ENCODE measurements around the gene STYXL1. TPM values are rescaled to one million over a fixed set of nuclear protein-coding genes. Genes with fewer than 3 reads are reported as not detected.
A peak's percentile ranks its signal among the peaks of the same experiment; 100 is the strongest.

The STYXL1 gene
- total RNA-seq, 1 donor from 2014 or later = 41.8 TPM

DNA sequence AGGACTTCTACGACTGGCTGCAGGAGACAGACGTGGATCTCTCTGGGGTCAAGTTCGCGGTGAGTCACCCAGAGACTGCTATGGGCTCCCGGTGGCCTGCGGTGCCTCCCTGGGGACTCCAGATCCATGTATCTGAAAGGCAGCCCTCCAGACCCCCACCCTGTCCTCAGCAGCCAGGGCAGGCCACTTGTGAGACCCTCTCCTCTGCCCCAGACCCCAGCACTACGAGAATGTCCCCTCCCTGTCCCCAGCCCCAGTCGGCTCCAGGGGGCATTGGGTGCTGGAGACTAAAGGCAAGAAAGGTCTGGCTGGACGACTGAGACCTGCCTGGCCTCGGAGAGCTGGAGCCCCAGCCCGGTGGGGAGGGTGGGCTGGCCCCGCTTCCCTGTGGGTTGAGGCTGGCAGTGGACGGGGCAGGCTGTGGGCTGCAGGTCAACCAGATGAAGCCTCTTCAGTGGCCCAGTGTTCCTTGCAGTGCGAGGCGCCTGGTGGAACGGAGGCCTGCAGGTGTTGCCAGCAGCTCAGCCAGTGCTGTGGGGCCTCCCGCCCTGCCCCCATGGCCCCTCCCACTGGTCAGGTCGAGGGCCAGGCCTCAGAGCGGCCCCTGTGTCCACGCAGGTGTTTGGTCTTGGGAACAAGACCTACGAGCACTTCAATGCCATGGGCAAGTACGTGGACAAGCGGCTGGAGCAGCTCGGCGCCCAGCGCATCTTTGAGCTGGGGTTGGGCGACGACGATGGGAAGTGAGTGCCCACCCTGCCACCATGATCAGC lies 67.2 kb downstream of the STYXL1 start:
- DNase-seq = no peak
- peaks cover 3% of the 10 kb centered on the region for H3K4me1 Mint-ChIP-seq (ENCODE audit: low read depth, unreplicated experiment)
- peaks cover 3% of the 10 kb centered on the region for H3K9me3 Mint-ChIP-seq (ENCODE audit: unreplicated experiment)
- no peaks in the 10 kb centered on the region for H3K36me3 Mint-ChIP-seq (ENCODE audit: unreplicated experiment)
- no peak overlapping the region for H3K27ac Mint-ChIP-seq (ENCODE audit: unreplicated experiment)
- TF ChIP-seq, protein P1, sequence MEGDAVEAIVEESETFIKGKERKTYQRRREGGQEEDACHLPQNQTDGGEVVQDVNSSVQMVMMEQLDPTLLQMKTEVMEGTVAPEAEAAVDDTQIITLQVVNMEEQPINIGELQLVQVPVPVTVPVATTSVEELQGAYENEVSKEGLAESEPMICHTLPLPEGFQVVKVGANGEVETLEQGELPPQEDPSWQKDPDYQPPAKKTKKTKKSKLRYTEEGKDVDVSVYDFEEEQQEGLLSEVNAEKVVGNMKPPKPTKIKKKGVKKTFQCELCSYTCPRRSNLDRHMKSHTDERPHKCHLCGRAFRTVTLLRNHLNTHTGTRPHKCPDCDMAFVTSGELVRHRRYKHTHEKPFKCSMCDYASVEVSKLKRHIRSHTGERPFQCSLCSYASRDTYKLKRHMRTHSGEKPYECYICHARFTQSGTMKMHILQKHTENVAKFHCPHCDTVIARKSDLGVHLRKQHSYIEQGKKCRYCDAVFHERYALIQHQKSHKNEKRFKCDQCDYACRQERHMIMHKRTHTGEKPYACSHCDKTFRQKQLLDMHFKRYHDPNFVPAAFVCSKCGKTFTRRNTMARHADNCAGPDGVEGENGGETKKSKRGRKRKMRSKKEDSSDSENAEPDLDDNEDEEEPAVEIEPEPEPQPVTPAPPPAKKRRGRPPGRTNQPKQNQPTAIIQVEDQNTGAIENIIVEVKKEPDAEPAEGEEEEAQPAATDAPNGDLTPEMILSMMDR (IDR thresholded peaks at IDR 0.05; ENCODE audit: partially characterized antibody, unreplicated experiment) = no peak
- peaks cover 1% of the 10 kb centered on the region for H3K27me3 Mint-ChIP-seq (ENCODE audit: unreplicated experiment)
- H3K4me3 Mint-ChIP-seq (ENCODE audit: unreplicated experiment) = no peak overlapping the region

DNA sequence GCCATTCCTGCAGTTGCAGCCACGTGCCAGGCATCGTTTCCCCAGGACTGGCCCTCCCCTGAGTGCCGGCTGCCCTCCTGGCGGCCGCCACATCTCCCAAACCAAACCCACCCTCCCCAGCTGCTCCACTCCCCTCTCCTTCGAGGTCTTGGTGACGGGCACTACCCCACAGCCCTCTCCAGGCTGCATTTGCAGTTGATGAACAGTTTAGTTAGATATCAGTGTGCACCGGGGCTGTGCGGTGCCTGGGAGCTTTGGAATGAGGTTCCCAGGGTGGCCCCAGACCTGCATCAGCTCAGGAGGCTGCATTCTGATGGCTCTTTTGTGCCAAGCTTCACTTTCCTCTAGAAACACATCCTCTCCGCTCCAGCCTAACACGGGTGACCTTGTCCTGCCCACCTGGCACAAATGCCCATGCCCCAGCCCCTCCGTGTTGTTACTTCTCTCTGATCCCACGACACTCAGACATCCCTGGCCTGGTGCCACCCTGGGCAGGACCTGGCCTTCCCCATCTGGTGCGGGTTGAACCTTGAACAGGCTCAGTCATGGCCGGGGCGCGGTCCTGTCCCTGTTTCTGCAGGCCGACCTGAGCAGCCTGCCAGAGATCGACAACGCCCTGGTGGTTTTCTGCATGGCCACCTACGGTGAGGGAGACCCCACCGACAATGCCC lies 67.9 kb downstream of the STYXL1 start:
- peaks cover 3% of the 10 kb centered on the region for H3K9me3 Mint-ChIP-seq (ENCODE audit: unreplicated experiment)
- peaks cover 3% of the 10 kb centered on the region for H3K4me1 Mint-ChIP-seq (ENCODE audit: low read depth, unreplicated experiment)
- no peak for DNase-seq
- no peaks in the 10 kb centered on the region for H3K36me3 Mint-ChIP-seq (ENCODE audit: unreplicated experiment)
- TF ChIP-seq, protein P1 (IDR thresholded peaks at IDR 0.05; ENCODE audit: partially characterized antibody, unreplicated experiment) = no peak
- H3K4me3 Mint-ChIP-seq (ENCODE audit: unreplicated experiment) = no peak overlapping the region
- peaks cover 1% of the 10 kb centered on the region for H3K27me3 Mint-ChIP-seq (ENCODE audit: unreplicated experiment)
- no peak overlapping the region for H3K27ac Mint-ChIP-seq (ENCODE audit: unreplicated experiment)

DNA sequence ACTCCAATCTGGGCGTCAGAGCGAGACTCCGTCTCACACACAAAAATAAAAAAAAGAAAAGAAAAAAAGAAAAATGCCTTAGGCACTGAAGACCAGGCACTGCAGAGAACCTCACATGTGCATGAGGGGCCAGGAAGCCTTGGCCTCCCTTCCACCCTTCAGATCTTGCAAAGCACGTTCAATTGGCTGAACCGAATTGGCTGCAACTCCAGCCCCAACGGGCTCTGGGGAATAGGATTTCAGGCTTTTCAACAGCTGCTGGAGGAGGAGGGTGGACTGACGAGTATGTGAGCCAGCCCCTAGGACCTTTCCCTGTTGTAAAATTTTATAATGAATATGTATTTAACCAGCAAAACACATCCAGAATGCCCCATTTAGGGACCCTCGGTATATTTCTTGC lies 70.1 kb downstream of the STYXL1 start:
- peak overlapping the region; percentile 31 for H3K27ac Mint-ChIP-seq (ENCODE audit: unreplicated experiment)
- no peak for DNase-seq
- H3K9me3 Mint-ChIP-seq (ENCODE audit: unreplicated experiment) = peaks cover 3% of the 10 kb centered on the region
- H3K4me1 Mint-ChIP-seq (ENCODE audit: low read depth, unreplicated experiment) = peaks cover 3% of the 10 kb centered on the region
- H3K36me3 Mint-ChIP-seq (ENCODE audit: unreplicated experiment) = no peaks in the 10 kb centered on the region
- no peak overlapping the region for H3K4me3 Mint-ChIP-seq (ENCODE audit: unreplicated experiment)
- no peaks in the 10 kb centered on the region for H3K27me3 Mint-ChIP-seq (ENCODE audit: unreplicated experiment)
- TF ChIP-seq, protein P1 (IDR thresholded peaks at IDR 0.05; ENCODE audit: partially characterized antibody, unreplicated experiment) = no peak

DNA sequence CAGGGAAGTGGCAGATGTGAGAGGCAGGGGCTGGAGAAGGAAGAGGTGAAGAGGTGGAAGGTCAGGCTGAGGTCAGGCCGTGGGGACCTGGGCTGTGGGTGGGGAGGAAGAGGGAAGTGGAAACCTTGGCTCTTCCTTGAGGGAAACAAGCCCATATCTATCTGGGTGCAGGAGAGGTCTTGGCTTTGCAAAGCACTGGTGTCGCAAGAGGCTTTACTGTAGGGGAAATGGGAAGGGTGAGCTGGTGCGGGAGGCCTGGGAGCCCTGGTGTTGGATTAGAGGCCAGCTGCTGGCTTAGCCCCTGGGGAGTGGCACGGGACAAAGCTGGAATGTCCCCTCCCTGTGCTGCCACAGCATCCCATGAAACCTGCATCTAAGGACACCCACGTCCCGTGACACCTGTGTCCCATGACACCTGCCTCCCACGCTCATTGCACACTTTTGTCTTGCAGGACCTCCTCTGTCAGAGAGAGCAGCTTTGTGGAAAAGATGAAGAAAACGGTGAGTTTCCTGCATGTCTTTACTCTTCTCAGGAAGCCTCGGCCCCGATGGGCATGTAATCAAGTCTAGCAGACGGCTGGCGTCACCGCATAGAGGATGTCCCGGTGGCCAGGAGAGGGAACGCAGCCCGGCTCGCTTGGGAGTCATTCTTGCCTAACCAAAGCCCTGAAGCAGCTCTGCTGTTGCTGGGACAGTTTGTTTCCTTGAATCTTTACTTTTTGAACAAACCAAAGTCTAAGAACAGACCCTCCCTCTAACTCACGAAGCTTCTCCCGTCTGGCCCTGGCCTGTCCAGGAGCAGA lies 75.6 kb downstream of the STYXL1 start:
- DNase-seq = peak; percentile 74
- Mint-ChIP-seq H3K36me3 (ENCODE audit: unreplicated experiment) (no peaks in the 10 kb centered on the region), H3K27me3 (ENCODE audit: unreplicated experiment) (peaks cover 7% of the 10 kb centered on the region), H3K27ac (ENCODE audit: unreplicated experiment) (peak overlapping the region; percentile 82), H3K4me3 (ENCODE audit: unreplicated experiment) (peak overlapping the region; percentile 64), H3K4me1 (ENCODE audit: low read depth, unreplicated experiment) (peaks cover 21% of the 10 kb centered on the region), H3K9me3 (ENCODE audit: unreplicated experiment) (peaks cover 8% of the 10 kb centered on the region)
- TF ChIP-seq, protein P1 (IDR thresholded peaks at IDR 0.05; ENCODE audit: partially characterized antibody, unreplicated experiment) = peak; percentile 52
